Esophagus muscularis mucosa (tissue), 4 donors: Measurements from ENCODE around the gene FXR2.

ENCODE experiments used
- EP300 ChIP-seq: sonication (generic); formaldehyde crosslinking; IDR thresholded peaks from one replicate; pipeline ENCODE4 v1.6.1; 2017; ENCODE audit warnings: antibody characterized with exemption
- POLR2A ChIP-seq: fragments of 450-650 bp; IDR thresholded peaks from one replicate; pipeline ENCODE4 v1.6.1; 2017; ENCODE audit warnings: antibody characterized with exemption, moderate library complexity, mild to moderate bottlenecking, low read depth
- POLR2AphosphoS5 ChIP-seq, 2 donors: sonication (generic); formaldehyde crosslinking; IDR thresholded peaks; one replicate each; pipeline ENCODE4 v1.6.1; 2017; ENCODE audit warnings: antibody characterized with exemption in 2 of 2
- TF ChIP-seq, protein P1 (sequence below), 3 experiments: fragments of 200-600 bp in 2 of 3; fragments of 450-650 bp in 1 of 3; sonication (generic) in 2 of 3; IDR thresholded peaks; one replicate each; pipeline ENCODE4 v1.5.1; 2017 to 2019; ENCODE audit warnings: antibody characterized with exemption in 3 of 3, mild to moderate bottlenecking in 2 of 3, moderate library complexity in 1 of 3

DNA sequence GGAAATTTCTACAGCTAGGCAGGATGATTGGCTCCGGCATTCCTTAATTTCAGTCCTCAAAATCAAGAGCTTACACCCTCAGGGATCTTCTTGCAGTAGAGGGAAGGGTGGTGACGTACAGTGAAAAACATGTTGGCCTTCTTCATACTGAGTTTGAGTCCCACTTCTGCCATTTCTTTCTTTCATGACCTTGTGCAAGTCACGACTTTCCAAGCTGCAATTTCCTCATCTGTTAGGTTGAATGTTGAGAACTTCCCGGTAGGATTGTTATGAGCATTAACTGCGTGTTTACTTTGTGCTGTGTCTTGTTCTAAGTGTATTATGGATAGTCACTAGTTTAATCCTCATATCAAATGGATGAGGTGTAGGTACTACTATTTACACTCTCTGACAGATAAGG lies 45.1 kb downstream of the FXR2 start:
- TF ChIP-seq, protein P1, sequence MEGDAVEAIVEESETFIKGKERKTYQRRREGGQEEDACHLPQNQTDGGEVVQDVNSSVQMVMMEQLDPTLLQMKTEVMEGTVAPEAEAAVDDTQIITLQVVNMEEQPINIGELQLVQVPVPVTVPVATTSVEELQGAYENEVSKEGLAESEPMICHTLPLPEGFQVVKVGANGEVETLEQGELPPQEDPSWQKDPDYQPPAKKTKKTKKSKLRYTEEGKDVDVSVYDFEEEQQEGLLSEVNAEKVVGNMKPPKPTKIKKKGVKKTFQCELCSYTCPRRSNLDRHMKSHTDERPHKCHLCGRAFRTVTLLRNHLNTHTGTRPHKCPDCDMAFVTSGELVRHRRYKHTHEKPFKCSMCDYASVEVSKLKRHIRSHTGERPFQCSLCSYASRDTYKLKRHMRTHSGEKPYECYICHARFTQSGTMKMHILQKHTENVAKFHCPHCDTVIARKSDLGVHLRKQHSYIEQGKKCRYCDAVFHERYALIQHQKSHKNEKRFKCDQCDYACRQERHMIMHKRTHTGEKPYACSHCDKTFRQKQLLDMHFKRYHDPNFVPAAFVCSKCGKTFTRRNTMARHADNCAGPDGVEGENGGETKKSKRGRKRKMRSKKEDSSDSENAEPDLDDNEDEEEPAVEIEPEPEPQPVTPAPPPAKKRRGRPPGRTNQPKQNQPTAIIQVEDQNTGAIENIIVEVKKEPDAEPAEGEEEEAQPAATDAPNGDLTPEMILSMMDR (IDR thresholded peaks at IDR 0.05), result no peak
- no peak for TF ChIP-seq POLR2A
- no peak for TF ChIP-seq EP300
- TF ChIP-seq POLR2AphosphoS5 (IDR thresholded peaks at IDR 0.05), result no peak
